ENCODE data around the gene ARRB1. TPM values are rescaled to one million over a fixed set of nuclear protein-coding genes. Genes with fewer than 3 reads are reported as not detected.

The ARRB1 gene
- total and polyA plus RNA-seq, 4 donors = 39.8 to 145 (median 55.2) TPM

DNA sequence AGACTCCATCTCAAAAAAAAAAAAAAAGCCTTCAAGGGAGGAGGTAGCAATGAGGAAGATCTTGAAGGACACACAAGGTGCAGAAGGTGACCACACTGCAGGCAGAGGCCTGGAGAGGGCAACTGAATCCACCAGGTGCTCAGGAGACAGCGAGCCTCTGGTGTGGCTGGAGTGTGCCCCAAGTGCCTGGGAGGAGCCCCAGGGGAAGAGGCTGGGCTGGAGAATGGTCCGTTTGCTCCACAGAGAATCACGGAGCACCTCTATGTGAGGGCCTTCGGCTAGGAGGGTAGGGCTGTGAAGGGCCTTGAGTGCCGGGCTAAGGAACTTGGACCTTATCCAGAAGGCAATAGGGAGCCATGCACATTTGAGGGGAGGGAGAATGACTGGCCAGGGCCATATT, 50.3 kb downstream of the ARRB1 start:
- no peaks in the 10 kb centered on the region for H3K27me3 ChIP-seq (ENCODE audit: control insufficient read depth in 3 of 3, insufficient read depth in 3 of 3, low read length in 2 of 3)
- no peak for DNase-seq
- peak overlapping the region in 1 of 2 donors; percentile 50 for H3K27ac ChIP-seq (ENCODE audit: low read depth in 1 of 2, low read length in 1 of 2)
- H3K4me3 ChIP-seq = no peak overlapping the region
- H3K9me3 ChIP-seq (ENCODE audit: control insufficient read depth in 4 of 4, insufficient read depth in 3 of 4, low read length in 3 of 4) = no peaks in the 10 kb centered on the region
- peak; percentile 9 for ATAC-seq (ENCODE audit: insufficient read depth, low FRiP score)
- H3K9ac ChIP-seq (ENCODE audit: insufficient read depth in 1 of 2, low read length in 2 of 2) = no peak overlapping the region
- TF ChIP-seq, protein P1, sequence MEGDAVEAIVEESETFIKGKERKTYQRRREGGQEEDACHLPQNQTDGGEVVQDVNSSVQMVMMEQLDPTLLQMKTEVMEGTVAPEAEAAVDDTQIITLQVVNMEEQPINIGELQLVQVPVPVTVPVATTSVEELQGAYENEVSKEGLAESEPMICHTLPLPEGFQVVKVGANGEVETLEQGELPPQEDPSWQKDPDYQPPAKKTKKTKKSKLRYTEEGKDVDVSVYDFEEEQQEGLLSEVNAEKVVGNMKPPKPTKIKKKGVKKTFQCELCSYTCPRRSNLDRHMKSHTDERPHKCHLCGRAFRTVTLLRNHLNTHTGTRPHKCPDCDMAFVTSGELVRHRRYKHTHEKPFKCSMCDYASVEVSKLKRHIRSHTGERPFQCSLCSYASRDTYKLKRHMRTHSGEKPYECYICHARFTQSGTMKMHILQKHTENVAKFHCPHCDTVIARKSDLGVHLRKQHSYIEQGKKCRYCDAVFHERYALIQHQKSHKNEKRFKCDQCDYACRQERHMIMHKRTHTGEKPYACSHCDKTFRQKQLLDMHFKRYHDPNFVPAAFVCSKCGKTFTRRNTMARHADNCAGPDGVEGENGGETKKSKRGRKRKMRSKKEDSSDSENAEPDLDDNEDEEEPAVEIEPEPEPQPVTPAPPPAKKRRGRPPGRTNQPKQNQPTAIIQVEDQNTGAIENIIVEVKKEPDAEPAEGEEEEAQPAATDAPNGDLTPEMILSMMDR (IDR thresholded peaks at IDR 0.05; ENCODE audit: control extremely low read depth, extremely low read depth) = no peak
- peaks cover 0 to 9% (median 2%) of the 10 kb centered on the region in 4 donors for H3K36me3 ChIP-seq (ENCODE audit: control insufficient read depth in 4 of 4, insufficient read depth in 4 of 4, low read length in 4 of 4)
- WGBS, 2 donors = 46 to 81% methylated on average over 5 of the region's 5 CpGs
- peaks cover 0 to 17% (median 0%) of the 10 kb centered on the region in 5 donors for H3K4me1 ChIP-seq (ENCODE audit: control insufficient read depth in 5 of 5, insufficient read depth in 5 of 5, low read length in 5 of 5)

DNA sequence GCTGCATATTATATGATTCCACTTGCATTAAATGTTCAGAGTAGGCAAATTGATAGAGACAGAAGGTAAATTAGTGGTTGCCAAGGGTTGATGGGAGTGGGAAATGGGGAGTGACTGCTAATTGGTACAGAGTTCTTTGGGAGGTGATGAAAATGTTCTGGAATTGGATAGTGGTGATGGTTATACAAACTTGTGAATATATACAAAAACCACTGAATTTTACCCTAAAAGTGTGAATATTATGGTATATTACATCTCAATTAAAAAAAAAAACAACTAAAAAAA, 52.5 kb downstream of the ARRB1 start:
- TF ChIP-seq, protein P1 (IDR thresholded peaks at IDR 0.05; ENCODE audit: control extremely low read depth, extremely low read depth) = no peak
- Histone ChIP-seq H3K9ac (ENCODE audit: insufficient read depth in 1 of 2, low read length in 2 of 2) (no peak overlapping the region), H3K4me1 (ENCODE audit: control insufficient read depth in 5 of 5, insufficient read depth in 5 of 5, low read length in 5 of 5) (peaks cover 0 to 15% (median 0%) of the 10 kb centered on the region in 5 donors), H3K4me3 (no peak overlapping the region), H3K27ac (ENCODE audit: low read depth in 1 of 2, low read length in 1 of 2) (no peak overlapping the region), H3K36me3 (ENCODE audit: control insufficient read depth in 4 of 4, insufficient read depth in 4 of 4, low read length in 4 of 4) (peaks cover 0 to 11% (median 2%) of the 10 kb centered on the region in 4 donors), H3K27me3 (ENCODE audit: control insufficient read depth in 3 of 3, insufficient read depth in 3 of 3, low read length in 2 of 3) (no peaks in the 10 kb centered on the region), H3K9me3 (ENCODE audit: control insufficient read depth in 4 of 4, insufficient read depth in 3 of 4, low read length in 3 of 4) (no peaks in the 10 kb centered on the region)
- ATAC-seq (ENCODE audit: insufficient read depth, low FRiP score) = no peak
- no peak for DNase-seq

DNA sequence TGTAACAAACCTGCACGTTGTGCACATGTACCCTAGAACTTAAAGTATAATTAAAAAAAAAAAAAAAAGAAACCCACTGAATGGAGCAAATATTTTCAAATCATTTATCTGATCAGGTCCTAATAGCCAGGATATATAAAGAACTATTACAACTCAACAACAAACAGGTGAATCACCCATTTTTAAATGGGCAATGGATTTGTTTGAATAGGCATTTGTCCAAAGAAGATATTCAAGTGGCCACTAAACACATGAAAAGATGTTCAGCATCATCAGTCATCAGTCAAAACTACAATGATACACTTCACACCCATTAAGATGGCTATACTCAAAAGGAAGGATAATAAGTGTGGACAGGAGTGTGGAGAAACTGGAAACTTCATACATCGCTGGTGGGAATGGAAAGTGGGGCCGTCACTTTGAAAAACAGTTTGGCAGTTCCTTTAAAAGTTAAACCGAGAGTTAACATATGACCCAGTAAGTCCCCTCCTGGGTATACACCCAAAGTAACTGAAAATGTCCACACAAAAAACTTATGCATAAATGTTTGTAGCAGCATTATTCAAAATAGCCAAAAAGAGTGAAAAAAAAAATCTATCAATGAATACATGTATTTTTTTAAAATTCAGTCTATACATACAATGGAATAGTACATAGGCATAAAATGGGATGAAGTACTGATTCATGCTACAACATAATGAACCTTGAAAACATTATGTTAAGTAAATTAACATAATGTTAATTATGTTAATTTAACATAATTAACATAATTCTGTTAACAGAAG, 53.1 kb downstream of the ARRB1 start:
- peaks cover 0 to 15% (median 0%) of the 10 kb centered on the region in 5 donors for H3K4me1 ChIP-seq (ENCODE audit: control insufficient read depth in 5 of 5, insufficient read depth in 5 of 5, low read length in 5 of 5)
- no peaks in the 10 kb centered on the region for H3K27me3 ChIP-seq (ENCODE audit: control insufficient read depth in 3 of 3, insufficient read depth in 3 of 3, low read length in 2 of 3)
- peaks cover 0 to 11% (median 2%) of the 10 kb centered on the region in 4 donors for H3K36me3 ChIP-seq (ENCODE audit: control insufficient read depth in 4 of 4, insufficient read depth in 4 of 4, low read length in 4 of 4)
- H3K9ac ChIP-seq (ENCODE audit: insufficient read depth in 1 of 2, low read length in 2 of 2) = no peak overlapping the region
- ATAC-seq (ENCODE audit: insufficient read depth, low FRiP score) = no peak
- DNase-seq = no peak
- H3K4me3 ChIP-seq = no peak overlapping the region
- TF ChIP-seq, protein P1 (IDR thresholded peaks at IDR 0.05; ENCODE audit: control extremely low read depth, extremely low read depth) = no peak
- no peaks in the 10 kb centered on the region for H3K9me3 ChIP-seq (ENCODE audit: control insufficient read depth in 4 of 4, insufficient read depth in 3 of 4, low read length in 3 of 4)
- no peak overlapping the region for H3K27ac ChIP-seq (ENCODE audit: low read depth in 1 of 2, low read length in 1 of 2)
- 77 to 92% methylated on average over 3 to 4 of the region's 4 CpGs for WGBS, 2 donors
